ENCODE data around the gene PRPH.

DNA sequence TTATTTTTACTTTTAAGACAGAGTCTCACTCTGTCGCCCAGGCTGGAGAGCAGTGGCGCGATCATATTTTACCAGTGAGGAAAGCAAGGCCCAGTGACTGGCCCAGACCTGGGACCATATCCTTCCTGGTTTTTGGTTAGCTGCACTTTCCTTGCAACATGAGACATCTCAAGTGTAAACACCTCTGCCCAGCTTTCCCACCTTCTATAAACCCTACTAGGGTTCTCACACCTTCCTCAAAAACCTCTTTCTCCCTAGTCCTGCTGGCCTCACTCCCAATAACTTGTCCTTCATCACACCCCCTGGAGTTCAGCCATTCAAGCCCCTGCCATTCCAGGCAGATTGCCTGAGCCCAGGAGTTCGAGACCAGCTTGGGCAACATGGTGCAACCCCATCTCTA, 10.3 kb upstream of the PRPH start:
- TF ChIP-seq, protein P1, sequence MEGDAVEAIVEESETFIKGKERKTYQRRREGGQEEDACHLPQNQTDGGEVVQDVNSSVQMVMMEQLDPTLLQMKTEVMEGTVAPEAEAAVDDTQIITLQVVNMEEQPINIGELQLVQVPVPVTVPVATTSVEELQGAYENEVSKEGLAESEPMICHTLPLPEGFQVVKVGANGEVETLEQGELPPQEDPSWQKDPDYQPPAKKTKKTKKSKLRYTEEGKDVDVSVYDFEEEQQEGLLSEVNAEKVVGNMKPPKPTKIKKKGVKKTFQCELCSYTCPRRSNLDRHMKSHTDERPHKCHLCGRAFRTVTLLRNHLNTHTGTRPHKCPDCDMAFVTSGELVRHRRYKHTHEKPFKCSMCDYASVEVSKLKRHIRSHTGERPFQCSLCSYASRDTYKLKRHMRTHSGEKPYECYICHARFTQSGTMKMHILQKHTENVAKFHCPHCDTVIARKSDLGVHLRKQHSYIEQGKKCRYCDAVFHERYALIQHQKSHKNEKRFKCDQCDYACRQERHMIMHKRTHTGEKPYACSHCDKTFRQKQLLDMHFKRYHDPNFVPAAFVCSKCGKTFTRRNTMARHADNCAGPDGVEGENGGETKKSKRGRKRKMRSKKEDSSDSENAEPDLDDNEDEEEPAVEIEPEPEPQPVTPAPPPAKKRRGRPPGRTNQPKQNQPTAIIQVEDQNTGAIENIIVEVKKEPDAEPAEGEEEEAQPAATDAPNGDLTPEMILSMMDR (IDR thresholded peaks at IDR 0.05): no peak
- TF ChIP-seq POLR2A (IDR thresholded peaks at IDR 0.05): no peak
